ENCODE measurements around the gene NR2F1-AS1. TPM values are rescaled to one million over a fixed set of nuclear protein-coding genes. Genes with fewer than 3 reads are reported as not detected.
"Not testable (repeated sequence)": the region's sequence is repeated elsewhere in the genome, so short reads cannot be mapped to it uniquely, and the experiment has no call there.

Gene NR2F1-AS1
- total and polyA plus RNA-seq, 3 donors from 2014 or later: 15.6 to 24.8 (median 20.6) TPM

DNA sequence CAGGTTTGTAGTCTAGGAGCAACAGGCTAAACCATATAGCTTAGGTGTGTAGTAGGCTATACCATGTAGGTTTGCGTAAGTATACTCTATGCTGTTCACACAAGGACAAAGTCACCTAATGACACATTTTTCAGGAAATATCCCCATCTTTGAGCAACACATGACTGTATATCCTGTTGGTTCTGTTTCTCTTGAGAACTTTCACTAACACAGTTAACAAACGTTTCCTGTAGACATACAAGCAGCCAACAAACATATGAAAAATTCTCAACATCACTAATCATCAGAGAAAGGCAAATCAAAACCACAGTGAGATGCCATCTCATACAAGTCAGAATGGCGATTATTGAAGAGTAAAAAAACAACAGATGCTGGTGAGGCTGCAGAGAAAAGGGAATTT lies 68.2 kb downstream of the NR2F1-AS1 start:
- Histone ChIP-seq H3K36me3 (ENCODE audit: low read depth, missing control alignments) (no peaks in the 10 kb centered on the region), H3K4me3 (no peak overlapping the region), H3K9me3 (no peaks in the 10 kb centered on the region), H3K4me1 (no peaks in the 10 kb centered on the region), H3K27ac (no peak overlapping the region), H3K27me3 (no peaks in the 10 kb centered on the region)
- no peak for DNase-seq
- intact Hi-C loops (cut with DNase I; ENCODE audit: low total_unique reads): no loop called here
- TF ChIP-seq, protein P1, sequence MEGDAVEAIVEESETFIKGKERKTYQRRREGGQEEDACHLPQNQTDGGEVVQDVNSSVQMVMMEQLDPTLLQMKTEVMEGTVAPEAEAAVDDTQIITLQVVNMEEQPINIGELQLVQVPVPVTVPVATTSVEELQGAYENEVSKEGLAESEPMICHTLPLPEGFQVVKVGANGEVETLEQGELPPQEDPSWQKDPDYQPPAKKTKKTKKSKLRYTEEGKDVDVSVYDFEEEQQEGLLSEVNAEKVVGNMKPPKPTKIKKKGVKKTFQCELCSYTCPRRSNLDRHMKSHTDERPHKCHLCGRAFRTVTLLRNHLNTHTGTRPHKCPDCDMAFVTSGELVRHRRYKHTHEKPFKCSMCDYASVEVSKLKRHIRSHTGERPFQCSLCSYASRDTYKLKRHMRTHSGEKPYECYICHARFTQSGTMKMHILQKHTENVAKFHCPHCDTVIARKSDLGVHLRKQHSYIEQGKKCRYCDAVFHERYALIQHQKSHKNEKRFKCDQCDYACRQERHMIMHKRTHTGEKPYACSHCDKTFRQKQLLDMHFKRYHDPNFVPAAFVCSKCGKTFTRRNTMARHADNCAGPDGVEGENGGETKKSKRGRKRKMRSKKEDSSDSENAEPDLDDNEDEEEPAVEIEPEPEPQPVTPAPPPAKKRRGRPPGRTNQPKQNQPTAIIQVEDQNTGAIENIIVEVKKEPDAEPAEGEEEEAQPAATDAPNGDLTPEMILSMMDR (IDR thresholded peaks at IDR 0.05): no peak
- TF ChIP-seq POLR2A (IDR thresholded peaks at IDR 0.05): no peak
- WGBS, 2 donors: 88 to 89% methylated on average over 3 of the region's 3 CpGs

DNA sequence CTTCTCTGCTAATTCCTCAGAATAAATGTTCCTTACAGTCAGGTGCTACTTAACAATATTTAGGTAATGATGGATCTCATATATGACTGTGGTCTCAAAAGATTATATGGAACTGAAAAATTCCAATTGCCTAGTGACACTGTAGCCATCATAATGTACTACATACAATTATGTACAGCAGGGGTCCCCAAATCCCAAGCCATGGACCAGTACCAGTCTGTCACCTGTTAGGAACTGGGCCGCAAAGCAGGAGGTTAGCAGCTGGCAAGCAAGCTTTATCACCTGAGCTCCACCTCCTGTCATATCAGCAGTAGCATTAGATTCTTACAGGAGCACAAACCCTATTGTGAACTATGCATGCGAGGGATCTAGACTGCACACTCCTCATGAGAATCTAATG lies 69.6 kb downstream of the NR2F1-AS1 start:
- Histone ChIP-seq H3K9me3 (no peaks in the 10 kb centered on the region), H3K4me3 (no peak overlapping the region), H3K4me1 (no peaks in the 10 kb centered on the region), H3K27ac (no peak overlapping the region), H3K27me3 (no peaks in the 10 kb centered on the region), H3K36me3 (ENCODE audit: low read depth, missing control alignments) (no peaks in the 10 kb centered on the region)
- 92 to 100% methylated on average over 2 of the region's 2 CpGs for WGBS, 2 donors
- TF ChIP-seq, protein P1 (IDR thresholded peaks at IDR 0.05): no peak
- TF ChIP-seq POLR2A (IDR thresholded peaks at IDR 0.05): no peak
- no peak for DNase-seq
- intact Hi-C loops (cut with DNase I; ENCODE audit: low total_unique reads): no loop called here

DNA sequence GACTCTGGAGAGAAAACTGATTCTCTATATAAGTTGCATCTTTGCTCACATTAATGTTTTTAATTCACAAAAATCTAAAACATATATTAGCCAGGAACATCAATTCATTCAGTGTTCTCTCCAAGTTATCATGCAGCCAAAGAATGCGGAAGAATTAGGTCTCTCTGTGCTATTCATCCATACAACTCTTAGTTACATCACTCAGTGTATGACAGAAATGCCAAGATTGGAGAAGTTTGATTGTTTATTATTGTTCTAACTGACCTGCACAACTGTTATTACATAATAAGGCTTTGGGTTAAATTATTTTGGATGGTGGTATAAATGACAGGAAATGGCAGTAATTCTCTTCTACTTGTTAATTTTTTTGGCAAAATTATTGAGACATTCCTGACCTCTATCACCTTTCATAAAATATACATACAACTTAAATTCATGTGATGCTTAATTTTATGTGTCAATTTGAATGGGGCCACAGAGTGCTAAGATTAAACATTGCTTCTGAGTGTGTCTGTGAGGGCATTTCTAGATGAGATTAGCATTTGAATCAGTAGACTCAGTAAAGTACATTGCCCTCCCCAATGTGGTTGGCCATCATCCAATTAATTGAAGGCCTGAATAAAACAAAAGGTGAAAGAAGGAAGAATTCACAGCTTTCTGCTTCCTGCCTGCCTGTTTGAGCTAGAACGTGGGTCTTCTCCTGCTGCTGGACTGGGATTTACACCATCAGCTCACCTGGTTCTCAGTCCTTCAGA lies 70.2 kb downstream of the NR2F1-AS1 start:
- 63 to 72% methylated on average over 2 of the region's 2 CpGs for WGBS, 2 donors
- Histone ChIP-seq H3K9me3 (no peaks in the 10 kb centered on the region), H3K27ac (no peak overlapping the region), H3K4me1 (no peaks in the 10 kb centered on the region), H3K4me3 (no peak overlapping the region), H3K27me3 (no peaks in the 10 kb centered on the region), H3K36me3 (ENCODE audit: low read depth, missing control alignments) (no peaks in the 10 kb centered on the region)
- intact Hi-C loops (cut with DNase I; ENCODE audit: low total_unique reads): no loop called here
- DNase-seq: no peak
- no peak for TF ChIP-seq POLR2A (IDR thresholded peaks at IDR 0.05)
- TF ChIP-seq, protein P1 (IDR thresholded peaks at IDR 0.05): no peak

DNA sequence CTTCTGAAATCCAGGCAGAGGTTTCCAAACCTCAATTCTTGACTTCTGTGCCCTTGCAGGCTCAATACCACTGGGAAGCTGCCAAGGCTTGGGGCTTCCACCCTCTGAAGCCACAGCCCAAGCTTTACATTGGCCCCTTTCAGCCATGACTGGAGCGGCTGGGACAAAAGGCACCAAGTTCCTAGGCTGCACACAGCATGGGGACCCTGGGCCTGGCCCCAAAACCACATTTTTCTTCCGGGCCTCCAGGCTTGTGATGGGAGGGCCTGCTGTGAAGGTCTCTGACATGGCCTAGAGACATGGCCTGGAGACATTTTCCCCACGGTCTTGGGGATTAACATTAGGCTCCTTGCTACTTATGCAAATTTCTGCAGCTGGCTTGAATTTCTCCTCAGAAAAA lies 75.5 kb downstream of the NR2F1-AS1 start:
- H3K4me3 ChIP-seq; H3K36me3 ChIP-seq (ENCODE audit: low read depth, missing control alignments); H3K27ac ChIP-seq; DNase-seq; H3K4me1 ChIP-seq; H3K9me3 ChIP-seq; H3K27me3 ChIP-seq; intact Hi-C loops (cut with DNase I; ENCODE audit: low total_unique reads): not testable (repeated sequence)
- WGBS, 2 donors: 93 to 96% methylated on average over 1 to 3 of the region's 3 CpGs

DNA sequence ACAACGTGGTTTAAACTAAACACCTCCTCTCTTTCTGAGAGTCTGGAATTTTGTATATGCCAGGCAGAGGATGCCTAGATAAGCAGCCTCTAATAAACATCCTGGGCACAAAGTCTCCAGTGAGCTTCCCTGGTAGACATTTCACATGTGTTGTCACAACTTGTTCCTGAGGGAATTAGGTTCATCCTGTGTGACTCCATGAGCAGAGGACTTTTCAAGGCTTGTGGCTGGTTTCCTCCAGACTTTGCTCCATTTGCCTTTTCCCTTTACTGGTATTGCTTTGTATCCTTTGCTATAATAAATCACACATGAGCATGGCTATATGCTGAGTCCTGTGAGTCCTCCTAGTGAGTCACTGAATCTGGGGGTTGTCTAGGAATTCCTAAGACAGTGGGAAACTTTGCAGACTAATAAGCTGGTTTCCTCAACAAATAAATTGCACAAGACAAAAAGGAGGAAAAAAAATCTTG lies 77.4 kb downstream of the NR2F1-AS1 start:
- Histone ChIP-seq H3K36me3 (ENCODE audit: low read depth, missing control alignments) (no peaks in the 10 kb centered on the region), H3K27me3 (no peaks in the 10 kb centered on the region), H3K9me3 (no peaks in the 10 kb centered on the region), H3K4me1 (no peaks in the 10 kb centered on the region), H3K4me3 (no peak overlapping the region), H3K27ac (no peak overlapping the region)
- DNase-seq: no peak
- intact Hi-C loops (cut with DNase I; ENCODE audit: low total_unique reads): no loop called here
- TF ChIP-seq, protein P1 (IDR thresholded peaks at IDR 0.05): no peak
- TF ChIP-seq POLR2A (IDR thresholded peaks at IDR 0.05): no peak
- WGBS, 2 donors: 53 to 72% methylated on average over 1 of the region's 1 CpG
